ENCODE data around the gene COPB1.

DNA sequence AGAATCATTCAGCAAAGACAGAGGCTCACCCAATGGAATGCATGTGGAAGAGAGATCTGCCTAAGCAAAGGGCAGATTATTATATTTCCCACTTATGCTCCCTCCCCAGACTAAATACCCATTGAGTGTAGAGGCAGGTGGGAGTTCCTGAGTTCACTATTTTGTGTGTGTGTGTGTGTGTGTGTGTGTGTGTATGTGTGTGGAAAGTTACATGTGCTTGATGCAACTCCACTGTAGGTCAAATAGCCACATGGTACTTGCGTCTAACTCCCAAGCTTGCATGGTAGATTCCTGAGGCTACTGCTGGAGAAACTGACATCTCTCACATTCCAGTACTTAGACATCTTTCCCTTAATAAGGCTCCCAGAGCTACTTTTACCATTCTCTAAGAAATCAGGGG lies 3.4 kb upstream of the COPB1 start:
- TF ChIP-seq, protein P1, sequence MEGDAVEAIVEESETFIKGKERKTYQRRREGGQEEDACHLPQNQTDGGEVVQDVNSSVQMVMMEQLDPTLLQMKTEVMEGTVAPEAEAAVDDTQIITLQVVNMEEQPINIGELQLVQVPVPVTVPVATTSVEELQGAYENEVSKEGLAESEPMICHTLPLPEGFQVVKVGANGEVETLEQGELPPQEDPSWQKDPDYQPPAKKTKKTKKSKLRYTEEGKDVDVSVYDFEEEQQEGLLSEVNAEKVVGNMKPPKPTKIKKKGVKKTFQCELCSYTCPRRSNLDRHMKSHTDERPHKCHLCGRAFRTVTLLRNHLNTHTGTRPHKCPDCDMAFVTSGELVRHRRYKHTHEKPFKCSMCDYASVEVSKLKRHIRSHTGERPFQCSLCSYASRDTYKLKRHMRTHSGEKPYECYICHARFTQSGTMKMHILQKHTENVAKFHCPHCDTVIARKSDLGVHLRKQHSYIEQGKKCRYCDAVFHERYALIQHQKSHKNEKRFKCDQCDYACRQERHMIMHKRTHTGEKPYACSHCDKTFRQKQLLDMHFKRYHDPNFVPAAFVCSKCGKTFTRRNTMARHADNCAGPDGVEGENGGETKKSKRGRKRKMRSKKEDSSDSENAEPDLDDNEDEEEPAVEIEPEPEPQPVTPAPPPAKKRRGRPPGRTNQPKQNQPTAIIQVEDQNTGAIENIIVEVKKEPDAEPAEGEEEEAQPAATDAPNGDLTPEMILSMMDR (IDR thresholded peaks at IDR 0.05): no peak
- TF ChIP-seq POLR2A (IDR thresholded peaks at IDR 0.05): no peak

Measured in uterus (tissue), 2 donors.